Measurements from ENCODE around the gene AUTS2. TPM values are rescaled to one million over a fixed set of nuclear protein-coding genes. Genes with fewer than 3 reads are reported as not detected.

AUTS2 gene
- total and polyA plus RNA-seq, 10 of the 15 experiments (the other 5 are each of a cell fraction or from before 2014, with no cell fraction given) = 6.4 to 55.6 (median 21.6) TPM

DNA sequence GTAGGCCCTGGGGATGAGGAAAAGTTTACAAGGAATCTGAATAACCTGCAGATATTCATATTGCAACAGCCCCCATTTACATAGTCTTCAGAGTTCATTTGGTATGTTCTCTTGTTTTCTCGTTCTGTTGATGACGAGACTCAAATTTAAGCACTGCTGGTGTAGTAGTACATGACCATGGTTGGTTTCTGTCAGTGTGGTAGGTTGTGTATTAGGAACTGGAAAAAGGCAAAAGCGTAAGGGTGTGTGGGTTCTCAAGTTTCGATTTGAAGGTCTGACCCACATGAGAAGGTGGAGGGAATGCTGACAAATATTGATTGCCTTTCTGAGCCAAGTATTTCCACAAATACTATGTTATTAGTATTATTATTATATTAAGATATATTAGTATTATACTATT is 151.7 kb downstream of the AUTS2 start:
- FAIRE-seq = no peak
- H3K36me3 ChIP-seq (ENCODE audit: control insufficient read depth in 2 of 2, insufficient read depth in 2 of 2, low read length in 1 of 2) = no peaks in the 10 kb centered on the region
- H3K27me3 ChIP-seq (replicated peaks in 1 of 2; ENCODE audit: control insufficient read depth in 2 of 2, insufficient read depth in 2 of 2, low read length in 1 of 2) = no peaks in the 10 kb centered on the region
- BruUV-seq (replicated peaks) = no TSS peak
- in situ Hi-C loops (cut with MboI) (no loop called here), intact Hi-C loops (cut with micrococcal nuclease; ENCODE audit: unreplicated experiment) (no loop called here)
- peaks cover 2% of the 10 kb centered on the region; the same call in 1 of the 2 replicates for H3K79me2 ChIP-seq (ENCODE audit: control insufficient read depth, insufficient read depth, low read length)
- H3K9me3 ChIP-seq (replicated peaks; ENCODE audit: control insufficient read depth, insufficient read depth, low read length) = no peaks in the 10 kb centered on the region; the same call in 2 of the 3 replicates
- WGBS (ENCODE audit: insufficient coverage, insufficient replicate concordance, low lambda C conversion rate, missing lambda C conversion rate) = 0% methylated on average over 4 of the region's 4 CpGs
- no peak overlapping the region for H3K27ac ChIP-seq (ENCODE audit: control insufficient read depth, insufficient read depth)
- H4K20me1 ChIP-seq (ENCODE audit: control insufficient read depth, insufficient read depth) = no peaks in the 10 kb centered on the region
- peak; percentile 91 for ATAC-seq
- no peak overlapping the region for H3K9ac ChIP-seq (ENCODE audit: control insufficient read depth, insufficient read depth, low read length)
- SMC1A ChIA-PET (ENCODE audit: uncharacterized antibody, unreplicated experiment) = interaction anchor here (0.7 to 4.5 kb wide), 6 partner anchors 11 to 56 kb away, joined by 3 to 40 read pairs (median 4); no protein-coding TSS in a partner anchor
- POLR2A ChIA-PET = no interaction called here
- CTCF ChIA-PET = interaction anchor here (0.9 kb wide), 1 partner anchor 75 kb away, joined by 4 read pairs; no protein-coding TSS in a partner anchor
- no peak overlapping the region for H3K4me3 ChIP-seq
- no peak overlapping the region for H2AFZ ChIP-seq (ENCODE audit: control insufficient read depth, low read depth, low read length)
- RAD21 ChIA-PET (ENCODE audit: unreplicated experiment) = interaction anchor here (3.3 kb wide), 1 partner anchor 11 kb away, joined by 10 read pairs; no protein-coding TSS in a partner anchor
- H3K4me2 ChIP-seq (ENCODE audit: control insufficient read depth, insufficient read depth) = no peak overlapping the region
- peak; percentile 63 for DNase-seq (ENCODE audit: low read depth, low spot score)
- H3K4me1 ChIP-seq (ENCODE audit: control insufficient read depth, insufficient read depth, low read length) = peaks cover 2% of the 10 kb centered on the region; the same call in 1 of the 2 replicates
- no peak for TF ChIP-seq REST (IDR thresholded peaks at IDR 0.05; ENCODE audit: low read depth, low read length)
- TF ChIP-seq, protein P1, sequence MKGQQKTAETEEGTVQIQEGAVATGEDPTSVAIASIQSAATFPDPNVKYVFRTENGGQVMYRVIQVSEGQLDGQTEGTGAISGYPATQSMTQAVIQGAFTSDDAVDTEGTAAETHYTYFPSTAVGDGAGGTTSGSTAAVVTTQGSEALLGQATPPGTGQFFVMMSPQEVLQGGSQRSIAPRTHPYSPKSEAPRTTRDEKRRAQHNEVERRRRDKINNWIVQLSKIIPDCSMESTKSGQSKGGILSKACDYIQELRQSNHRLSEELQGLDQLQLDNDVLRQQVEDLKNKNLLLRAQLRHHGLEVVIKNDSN (IDR thresholded peaks at IDR 0.05; ENCODE audit: borderline replicate concordance, extremely low read length, insufficient read depth, low read depth, low read length) = no peak
- no peak for TF ChIP-seq SP1 (IDR thresholded peaks at IDR 0.05; ENCODE audit: low read depth, low read length)
- no peak for TF ChIP-seq SIN3A (IDR thresholded peaks at IDR 0.05; ENCODE audit: low read depth, low read length)
- no peak for TF ChIP-seq PML (IDR thresholded peaks at IDR 0.05; ENCODE audit: low read length)
- TF ChIP-seq WRNIP1 (IDR thresholded peaks at IDR 0.05; ENCODE audit: borderline replicate concordance, low read depth, low read length) = no peak
- peak; percentile 36 for TF ChIP-seq PBX3 (IDR thresholded peaks at IDR 0.05; ENCODE audit: insufficient replicate concordance, low read depth, low read length)
- TF ChIP-seq, protein P2, sequence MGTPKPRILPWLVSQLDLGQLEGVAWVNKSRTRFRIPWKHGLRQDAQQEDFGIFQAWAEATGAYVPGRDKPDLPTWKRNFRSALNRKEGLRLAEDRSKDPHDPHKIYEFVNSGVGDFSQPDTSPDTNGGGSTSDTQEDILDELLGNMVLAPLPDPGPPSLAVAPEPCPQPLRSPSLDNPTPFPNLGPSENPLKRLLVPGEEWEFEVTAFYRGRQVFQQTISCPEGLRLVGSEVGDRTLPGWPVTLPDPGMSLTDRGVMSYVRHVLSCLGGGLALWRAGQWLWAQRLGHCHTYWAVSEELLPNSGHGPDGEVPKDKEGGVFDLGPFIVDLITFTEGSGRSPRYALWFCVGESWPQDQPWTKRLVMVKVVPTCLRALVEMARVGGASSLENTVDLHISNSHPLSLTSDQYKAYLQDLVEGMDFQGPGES (IDR thresholded peaks at IDR 0.05) = no peak
- TF ChIP-seq PAX8 (IDR thresholded peaks at IDR 0.05) = no peak
- no peak for TF ChIP-seq SREBF1 (IDR thresholded peaks at IDR 0.05; ENCODE audit: low read length)
- TF ChIP-seq, protein P3, sequence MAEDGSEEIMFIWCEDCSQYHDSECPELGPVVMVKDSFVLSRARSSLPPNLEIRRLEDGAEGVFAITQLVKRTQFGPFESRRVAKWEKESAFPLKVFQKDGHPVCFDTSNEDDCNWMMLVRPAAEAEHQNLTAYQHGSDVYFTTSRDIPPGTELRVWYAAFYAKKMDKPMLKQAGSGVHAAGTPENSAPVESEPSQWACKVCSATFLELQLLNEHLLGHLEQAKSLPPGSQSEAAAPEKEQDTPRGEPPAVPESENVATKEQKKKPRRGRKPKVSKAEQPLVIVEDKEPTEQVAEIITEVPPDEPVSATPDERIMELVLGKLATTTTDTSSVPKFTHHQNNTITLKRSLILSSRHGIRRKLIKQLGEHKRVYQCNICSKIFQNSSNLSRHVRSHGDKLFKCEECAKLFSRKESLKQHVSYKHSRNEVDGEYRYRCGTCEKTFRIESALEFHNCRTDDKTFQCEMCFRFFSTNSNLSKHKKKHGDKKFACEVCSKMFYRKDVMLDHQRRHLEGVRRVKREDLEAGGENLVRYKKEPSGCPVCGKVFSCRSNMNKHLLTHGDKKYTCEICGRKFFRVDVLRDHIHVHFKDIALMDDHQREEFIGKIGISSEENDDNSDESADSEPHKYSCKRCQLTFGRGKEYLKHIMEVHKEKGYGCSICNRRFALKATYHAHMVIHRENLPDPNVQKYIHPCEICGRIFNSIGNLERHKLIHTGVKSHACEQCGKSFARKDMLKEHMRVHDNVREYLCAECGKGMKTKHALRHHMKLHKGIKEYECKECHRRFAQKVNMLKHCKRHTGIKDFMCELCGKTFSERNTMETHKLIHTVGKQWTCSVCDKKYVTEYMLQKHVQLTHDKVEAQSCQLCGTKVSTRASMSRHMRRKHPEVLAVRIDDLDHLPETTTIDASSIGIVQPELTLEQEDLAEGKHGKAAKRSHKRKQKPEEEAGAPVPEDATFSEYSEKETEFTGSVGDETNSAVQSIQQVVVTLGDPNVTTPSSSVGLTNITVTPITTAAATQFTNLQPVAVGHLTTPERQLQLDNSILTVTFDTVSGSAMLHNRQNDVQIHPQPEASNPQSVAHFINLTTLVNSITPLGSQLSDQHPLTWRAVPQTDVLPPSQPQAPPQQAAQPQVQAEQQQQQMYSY (CRISPR knock-in tag; IDR thresholded peaks at IDR 0.05) = no peak
- TF ChIP-seq, protein P4, sequence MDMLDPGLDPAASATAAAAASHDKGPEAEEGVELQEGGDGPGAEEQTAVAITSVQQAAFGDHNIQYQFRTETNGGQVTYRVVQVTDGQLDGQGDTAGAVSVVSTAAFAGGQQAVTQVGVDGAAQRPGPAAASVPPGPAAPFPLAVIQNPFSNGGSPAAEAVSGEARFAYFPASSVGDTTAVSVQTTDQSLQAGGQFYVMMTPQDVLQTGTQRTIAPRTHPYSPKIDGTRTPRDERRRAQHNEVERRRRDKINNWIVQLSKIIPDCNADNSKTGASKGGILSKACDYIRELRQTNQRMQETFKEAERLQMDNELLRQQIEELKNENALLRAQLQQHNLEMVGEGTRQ (IDR thresholded peaks at IDR 0.05; ENCODE audit: borderline replicate concordance, low read depth, low read length) = no peak

All from GM12878 (cell line).